Activated naive CD8-positive, alpha-beta T cell treated with anti-CD3 and anti-CD28 coated beads, Interleukin-2, amount 50 U/mL, for 16 hours (primary cell): ENCODE results near the gene SLC12A2.

ENCODE experiments used
- DNase-seq: peaks from one replicate; pipeline ENCODE4 v3.0.0-alpha.2; 2020; ENCODE audit warnings: low read depth, low spot score

SLC12A2 gene

DNA sequence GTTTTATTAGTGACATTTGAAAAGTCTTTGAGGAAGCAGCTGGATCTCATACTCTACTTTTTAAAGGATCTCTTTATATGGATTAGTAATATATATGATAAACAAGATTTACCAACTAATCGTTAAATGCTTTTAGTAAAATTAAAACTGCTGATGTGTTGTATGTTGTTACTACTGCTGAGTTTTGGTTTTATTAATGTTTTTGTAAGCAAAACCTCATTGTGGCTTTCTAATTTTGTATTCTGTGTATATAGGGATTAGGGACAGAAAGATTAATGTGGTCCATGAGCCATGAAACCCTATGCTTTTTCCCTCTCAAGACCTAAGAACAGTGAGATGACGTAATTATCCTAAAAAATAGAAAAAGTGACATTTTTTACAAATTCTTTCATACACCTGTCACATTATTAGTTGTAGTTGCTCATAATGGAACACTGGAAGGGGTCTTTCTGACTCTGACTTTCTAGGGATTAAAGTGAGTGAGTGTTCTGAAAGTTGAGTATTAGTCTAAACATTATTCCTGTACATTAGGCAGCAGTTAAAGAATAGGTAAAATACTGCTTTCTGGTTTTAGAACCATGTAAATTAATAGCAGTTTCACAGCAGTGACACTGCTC is 85.9 kb downstream of the SLC12A2 start:
- no peak for DNase-seq

DNA sequence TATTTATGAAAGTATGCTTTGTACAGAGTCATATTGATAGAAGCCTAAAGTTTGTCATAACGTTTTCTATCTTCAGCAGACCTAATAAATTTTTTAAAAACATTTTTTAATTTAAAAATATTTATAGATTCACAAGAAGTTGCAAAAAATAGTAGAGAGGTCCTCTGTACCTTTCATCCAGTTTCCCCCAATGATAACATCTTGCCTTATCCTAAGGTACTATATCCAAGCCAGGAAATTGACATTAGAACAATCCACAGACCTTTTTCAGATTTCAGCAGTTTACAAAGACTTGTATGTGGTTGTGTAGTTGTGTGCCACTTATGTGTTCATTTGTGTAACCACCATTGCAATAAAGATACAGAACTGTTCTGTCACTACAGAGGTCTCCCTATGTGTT is 88.5 kb downstream of the SLC12A2 start:
- DNase-seq = no peak

DNA sequence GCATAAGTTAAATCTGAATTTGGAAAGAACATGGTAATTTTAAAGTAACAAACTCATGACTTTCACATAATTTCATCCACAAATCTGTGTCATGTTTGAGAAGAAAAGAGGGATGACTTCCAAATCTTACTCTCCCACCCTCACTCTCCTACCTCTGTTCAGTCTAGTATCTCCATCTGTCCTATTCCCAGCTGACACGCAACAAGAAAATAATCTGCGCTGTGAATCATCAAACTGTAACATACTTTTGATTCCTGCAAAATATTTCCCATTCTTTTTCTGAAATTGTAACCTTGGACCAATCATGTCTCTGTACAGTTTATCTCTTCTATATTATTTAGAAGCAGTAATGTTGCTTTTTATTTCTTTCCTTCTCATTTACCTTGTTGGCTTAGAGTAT is 91.4 kb downstream of the SLC12A2 start:
- DNase-seq = no peak

DNA sequence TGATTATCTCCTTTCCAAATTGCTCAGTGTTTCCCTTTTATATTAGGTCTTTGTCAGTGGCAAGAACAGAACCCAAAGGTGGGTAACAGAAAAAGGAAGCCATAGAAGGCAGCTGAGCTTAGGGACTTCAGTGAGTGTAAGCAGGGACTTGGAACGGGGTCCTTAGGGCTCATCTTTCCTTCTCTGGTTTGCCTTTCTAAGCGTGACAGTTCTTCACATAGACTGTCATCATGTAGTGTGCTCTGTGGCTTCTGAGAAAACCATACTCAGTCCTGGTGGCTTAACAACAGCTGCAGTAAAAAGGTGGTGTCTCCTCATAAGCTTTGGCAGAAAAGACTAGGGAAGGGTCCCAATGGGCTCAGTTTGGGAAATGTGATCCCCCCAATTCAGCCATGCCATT is 108.8 kb downstream of the SLC12A2 start:
- DNase-seq = no peak

DNA sequence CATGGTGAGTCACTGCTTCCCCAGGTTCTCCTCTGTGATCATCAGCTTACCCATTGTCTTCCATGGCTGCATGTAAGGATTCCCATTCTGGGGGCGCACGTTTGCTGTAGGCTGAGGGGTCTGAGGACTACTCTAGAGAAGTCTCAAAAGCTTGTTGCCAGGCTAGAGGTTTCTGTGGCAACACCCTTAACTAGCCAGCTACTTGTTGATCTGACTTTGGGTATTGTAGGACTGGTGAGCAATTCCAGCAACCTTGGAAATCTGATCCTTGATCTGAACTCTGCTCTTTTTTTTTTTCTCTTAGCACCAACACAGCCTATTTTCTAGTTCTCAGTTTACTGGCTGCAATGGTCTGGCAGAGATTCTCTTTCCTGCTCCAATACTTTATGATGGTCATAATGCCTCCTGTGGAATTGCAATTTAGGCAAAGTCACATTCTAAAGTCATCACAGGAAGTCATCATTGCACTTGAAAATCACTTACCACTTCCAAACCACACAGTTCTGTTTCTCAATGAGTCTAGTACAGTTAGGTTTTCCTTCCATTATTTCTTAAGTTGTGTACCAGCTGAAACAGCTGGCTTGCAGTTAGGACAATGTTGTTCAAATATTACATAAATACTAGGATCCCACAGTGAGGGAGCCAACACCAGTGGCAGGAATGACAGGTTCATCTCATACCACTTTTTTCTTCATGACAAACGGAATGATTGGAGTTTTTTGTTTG is 110.3 kb downstream of the SLC12A2 start:
- no peak for DNase-seq

DNA sequence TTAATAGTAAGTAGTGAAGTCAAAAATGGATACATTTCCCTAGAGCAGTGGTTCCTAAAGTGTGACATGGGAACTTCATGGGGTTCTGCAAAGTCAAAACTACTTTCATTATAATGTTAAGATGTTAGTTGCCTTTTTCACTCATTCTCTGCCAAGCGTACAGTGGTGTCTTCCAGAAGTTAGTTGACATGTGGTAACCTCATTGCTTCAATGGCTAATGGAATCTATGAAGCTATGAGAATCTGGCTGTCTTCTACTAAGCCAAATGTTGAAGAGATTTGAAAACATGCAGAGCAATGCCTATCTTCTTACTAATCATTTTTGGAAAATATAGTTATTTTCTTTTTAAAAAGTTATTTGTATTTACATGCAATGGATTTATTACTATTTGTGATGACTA is 111.8 kb downstream of the SLC12A2 start:
- DNase-seq = no peak

DNA sequence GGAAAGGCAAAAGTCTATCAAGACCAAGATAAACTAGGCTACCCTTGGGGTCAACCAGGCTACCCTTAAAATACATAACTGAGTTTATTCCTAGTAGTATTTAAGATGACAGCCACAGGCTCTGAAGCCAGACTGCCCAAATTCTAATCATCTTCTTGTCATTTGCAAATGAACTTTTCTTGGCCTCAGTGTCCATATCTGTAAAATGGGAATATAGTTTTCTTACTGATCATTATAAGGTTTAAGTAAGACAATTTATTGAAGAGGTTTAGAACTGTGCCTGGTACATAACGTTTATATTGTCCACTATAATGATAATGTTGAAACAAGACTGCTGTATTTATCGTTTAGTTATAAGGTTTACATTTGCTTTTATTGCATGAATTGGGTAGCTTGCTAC is 112.5 kb downstream of the SLC12A2 start:
- no peak for DNase-seq

DNA sequence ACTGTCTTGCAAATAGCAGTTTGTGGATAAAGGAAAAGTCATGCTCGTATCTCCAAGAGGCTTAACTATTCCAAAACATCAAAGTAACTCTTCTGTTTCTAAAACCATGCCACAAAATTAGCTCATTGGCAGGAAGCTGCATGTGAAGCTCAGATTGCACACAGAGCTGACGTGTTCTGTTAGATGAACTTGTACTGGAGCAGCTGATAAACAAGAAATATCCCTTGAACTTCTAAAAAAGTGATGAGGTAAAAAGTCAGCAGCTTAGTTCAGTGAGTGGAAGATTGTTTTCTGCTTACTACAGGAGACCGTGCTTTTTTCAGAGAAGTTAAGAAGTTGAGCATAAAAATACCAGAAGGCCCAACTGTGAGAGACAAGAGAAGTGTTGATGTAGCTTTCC is 113.2 kb downstream of the SLC12A2 start:
- DNase-seq = no peak

DNA sequence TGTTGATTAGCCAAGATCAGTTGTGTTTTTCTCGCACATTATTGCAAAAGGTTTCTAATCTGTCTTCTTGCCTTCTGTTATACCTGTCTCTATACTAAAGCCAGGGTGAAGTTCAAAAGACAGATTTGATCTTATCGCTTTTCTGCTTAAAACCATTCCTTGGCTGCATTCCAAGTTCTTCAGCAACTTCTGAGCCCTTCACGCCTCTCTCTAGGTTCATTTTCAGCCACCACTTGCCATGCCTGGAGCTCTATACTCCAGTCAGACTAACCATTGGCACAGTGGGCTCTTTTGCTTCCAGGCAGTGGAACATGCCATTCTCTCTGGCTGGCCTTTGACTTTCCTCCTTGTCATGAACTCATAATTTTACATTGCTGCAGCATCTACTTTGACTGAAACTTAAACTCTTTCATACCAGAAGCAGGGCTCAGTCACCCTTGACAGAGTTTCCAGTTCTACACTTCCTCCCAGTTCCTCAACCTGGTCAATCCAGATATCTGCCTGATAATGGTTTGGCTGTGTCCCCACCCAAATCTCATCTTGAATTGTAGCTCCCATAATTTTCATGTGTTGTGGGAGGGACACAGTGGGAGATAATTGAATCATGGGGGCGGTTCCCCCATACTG is 114.4 kb downstream of the SLC12A2 start:
- DNase-seq = no peak

DNA sequence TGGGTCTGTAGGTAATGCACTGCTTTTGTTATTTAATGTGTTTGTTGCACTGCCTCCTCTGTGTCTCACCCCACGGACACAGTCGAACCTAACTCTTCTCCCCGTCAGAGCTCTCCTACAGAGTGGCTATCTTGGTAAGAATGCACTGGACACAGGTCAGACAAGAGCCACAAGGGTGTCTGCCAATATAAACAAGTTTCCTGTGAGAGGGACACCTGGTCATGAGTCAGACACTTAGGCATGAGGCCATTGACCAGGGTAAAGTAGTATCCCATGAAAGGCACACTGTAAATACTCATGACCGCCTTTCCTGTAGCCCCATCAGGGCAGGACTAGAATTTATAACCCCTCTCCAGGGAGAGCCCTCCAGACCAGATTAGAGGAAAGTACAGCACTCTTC is 115.5 kb downstream of the SLC12A2 start:
- DNase-seq = no peak

DNA sequence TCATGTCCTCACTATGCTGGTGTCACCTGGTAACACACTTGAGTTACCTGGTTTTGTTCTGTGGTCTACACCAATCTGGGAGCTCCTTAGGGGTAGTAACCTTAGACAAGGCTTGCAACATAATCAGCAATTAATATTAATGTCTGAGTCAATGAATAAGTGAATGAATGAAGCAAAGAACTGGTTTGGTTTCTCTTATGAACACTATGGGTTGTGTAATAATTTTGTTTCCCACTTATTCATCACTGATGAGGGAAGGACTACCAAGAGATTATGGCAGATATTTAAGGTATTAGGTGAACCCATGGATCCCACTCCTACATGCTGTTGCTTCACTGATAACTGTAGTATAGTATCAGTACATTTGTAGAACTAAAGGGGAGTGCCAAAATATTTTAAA is 116.0 kb downstream of the SLC12A2 start:
- DNase-seq = no peak

DNA sequence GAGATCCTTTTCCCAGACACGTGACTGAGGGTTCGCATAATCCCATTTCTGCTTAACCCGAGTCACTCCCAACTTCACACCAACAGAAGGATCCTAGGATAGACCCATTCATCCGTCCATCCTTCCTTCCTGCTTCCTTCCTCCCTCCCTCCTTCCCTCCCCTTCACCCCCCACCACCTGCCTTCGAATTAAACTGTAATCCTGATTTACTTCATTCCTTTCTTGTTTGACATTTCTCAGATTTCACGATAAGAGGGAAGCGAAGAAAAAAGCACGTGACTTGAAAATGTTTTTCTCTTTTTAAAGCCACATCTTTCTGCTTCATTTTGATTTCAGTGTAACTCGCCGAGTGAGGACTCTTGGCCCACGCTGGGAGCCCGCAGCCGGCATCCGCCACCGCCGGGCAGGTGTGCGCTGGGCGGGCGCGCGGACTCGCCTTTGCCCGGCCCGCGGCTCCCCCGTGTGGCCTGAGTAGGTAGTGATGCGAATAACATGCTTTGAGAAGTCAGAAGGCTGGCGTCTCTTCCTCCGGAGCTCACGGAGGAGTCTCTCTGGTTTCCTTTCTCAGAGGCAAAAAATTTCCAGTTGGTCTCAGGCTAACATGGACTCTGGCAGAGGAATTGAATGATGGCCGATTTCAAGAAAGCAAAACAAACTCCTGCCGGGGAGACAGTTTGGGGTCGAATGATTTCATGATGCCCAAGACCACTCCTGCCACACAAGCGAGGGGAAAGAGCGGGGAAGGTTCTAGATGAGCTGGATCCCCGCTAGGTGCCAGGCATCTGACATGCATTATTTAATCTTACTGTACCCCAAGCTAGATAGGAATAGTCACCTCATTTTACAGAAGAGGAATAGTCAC is 117.7 kb downstream of the SLC12A2 start:
- peak; percentile 67 for DNase-seq

DNA sequence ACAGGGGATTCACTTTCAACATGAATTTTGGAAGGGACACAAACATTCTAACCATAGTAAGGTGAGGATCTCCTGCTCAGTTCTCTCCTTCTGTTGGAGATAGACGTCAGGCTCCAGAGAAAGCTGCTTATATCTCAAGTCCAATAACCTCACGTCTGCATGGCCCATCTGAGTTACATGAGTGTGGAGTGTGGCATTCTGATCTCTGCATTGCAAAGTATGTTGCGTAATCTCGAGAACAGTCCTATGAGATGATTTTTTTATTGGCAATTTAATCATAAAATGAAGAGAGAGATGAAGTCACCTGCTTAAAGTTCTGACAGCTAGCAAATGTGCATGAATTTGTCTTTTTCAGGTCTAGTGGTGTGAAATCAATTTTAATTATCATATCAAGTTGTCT is 118.8 kb downstream of the SLC12A2 start:
- DNase-seq = no peak

DNA sequence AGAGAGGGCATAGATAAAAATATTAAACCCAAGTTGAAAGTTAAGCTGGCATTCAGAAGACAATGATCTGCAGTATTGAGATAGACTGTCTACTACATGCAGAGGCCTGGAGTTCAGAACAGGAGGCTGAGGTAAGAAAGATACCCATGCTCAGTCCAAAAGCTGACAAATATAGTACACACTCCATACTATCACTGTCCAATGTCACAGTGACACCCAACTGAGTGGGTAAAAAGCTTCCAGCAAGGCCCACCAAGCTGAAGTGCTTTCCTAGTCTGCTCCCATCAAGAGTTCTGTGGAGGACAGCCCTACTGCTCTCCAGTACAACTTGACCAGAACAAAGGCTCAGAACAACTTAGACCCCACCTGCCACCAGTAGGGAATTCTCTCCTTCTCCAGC is 124.9 kb downstream of the SLC12A2 start:
- DNase-seq = no peak

DNA sequence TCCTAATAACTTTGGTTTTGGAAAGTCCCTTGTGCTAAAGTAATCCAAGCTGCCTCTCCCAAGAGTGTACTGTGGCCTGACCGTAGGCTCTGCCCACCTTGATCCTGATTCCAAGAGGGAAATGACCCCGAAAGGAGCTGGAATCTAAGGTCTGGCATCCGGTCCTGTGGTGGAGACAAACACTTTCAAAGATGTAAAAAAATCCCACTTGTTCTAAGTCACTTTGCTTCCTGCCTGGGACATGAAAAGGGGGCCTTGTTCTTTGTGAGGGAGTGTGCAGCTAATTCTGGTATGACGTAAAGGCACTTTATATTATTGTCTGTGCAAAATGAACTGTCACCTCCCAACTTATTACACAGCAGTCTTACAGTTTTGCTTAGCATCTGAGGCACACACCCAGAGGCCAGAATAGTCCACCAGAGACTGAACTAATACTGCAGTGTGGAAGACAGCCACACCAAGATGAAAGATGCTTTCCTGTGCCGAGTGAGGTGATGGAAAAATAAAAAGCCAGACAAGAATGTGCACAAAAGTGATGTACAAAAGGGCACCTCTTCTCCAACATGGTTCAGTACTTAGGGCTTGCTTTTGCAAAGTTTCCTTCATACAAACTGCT is 128.7 kb downstream of the SLC12A2 start:
- DNase-seq = no peak

DNA sequence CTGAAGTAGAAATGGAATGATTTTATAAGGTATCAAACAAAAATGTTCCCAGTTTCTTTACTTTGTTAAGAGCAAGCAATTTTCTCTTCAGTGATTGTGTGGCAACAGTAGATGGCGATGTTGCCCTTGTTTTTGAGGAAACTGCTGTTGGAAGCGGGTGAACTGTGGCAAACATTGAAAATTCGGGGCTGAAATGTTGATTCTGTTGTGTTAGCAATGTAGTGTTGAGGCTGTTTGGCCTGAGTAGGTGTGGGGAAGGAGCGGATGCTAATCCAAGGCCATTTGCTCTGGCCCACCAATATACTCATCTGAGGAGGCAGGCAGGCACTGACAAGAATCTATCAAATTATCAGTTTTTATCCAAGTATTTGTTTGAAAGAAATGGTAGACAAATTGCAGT is 129.8 kb downstream of the SLC12A2 start:
- DNase-seq = no peak

DNA sequence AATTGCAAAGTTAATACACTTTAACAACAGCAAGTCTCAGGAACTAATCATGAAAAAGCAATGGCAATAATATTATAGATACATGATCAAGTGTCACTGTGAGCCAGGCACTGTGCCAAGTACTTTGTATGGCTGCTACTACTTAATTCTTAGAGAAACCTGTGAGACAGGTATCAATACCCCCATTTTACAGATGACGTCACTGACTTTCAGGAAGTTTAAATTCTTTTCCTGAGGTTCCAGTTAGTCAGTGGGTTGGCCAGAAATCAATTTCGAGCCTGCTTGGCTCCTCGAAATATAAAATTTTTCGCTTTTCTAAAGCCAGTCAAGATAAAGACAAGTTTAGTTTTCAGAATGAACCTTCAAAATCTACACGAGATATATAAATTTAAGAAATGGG is 130.3 kb downstream of the SLC12A2 start:
- DNase-seq = no peak

DNA sequence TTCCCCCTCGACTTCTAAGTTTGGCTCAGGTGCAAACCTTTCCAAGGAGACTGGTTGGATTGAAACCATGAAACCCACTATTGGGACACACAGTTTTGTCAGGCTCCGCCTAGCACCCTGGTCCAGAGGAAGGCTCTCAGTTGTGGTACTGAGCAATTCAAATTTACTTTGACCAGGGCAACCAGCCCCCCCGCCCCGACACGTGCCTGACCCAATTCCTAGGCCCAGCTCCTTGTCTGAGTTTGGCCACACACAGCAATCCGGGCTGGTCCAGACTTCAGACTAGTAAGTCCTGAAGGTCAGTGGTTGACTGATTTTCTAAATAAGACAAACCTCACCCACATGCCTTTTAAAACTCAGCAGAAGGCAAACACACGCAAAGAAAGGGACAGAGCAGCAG is 132.7 kb downstream of the SLC12A2 start:
- no peak for DNase-seq

DNA sequence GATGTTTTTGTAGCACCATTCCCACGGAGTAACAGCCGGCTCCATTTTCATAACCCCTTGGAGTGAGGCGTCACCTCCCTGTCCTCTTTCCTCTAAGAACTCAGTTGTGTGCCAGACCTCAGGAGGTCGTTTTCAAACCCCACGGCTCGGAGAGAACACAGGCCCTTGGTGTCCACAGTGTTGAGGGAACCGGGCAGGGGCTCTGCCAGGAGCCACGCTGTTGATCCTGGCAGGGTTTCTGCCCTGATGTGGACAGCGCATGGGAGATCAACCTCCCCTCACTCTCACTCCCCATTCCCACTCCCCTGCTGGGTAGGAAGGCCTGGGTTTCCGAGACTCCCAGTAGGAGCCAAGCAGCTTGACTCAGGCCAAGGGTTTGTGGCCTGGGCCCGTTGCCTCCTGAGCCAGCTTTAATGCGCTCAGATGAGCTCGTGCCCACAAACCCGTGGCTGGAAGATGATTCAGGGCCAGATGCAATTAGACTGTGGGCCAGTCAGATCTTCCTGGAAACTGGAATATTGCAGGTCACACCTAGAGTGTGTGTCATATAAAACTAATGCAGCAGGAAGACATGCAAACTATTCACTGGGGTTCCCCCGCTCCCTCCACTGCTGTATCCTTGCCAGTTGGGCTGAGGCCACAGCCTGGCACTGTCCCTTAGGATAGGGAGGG is 133.4 kb downstream of the SLC12A2 start:
- no peak for DNase-seq

DNA sequence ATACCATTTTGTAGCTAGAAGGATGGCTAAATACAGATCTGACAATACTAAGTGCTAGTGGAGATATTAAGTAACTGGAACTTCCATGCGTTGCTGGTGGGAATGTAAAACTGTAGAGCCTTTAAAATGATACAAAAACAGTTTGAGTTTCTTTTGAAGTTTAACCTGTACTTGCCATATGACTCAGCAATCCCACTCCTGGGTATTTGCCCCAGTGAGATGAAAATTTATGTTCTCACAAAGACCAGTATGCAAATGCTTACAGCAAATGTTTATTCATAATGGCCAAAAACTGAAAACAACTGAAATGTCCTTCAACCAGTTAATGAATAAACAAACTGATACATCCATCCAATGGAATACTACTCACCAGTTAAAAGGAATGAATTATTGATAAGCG is 137.3 kb downstream of the SLC12A2 start:
- no peak for DNase-seq

DNA sequence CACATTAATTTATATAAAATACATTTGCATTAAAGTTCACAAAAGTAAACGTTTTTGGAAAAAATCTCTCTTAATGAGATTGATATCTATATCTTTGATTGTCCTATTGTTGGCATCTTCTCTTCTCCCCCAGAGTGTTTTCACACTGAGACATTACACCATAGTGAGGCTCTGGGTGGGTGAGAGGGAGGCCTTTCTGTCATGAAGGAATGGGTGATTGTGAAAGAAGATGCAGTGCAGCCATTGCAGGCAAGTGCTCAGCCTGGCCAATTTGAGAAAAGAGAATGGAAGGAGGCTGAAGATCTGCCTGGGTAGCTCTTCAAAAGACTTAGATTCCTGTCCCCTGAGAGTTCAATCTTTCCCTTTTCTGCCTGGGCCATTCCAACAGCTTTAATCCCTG is 140.8 kb downstream of the SLC12A2 start:
- DNase-seq = no peak
